Non-pigmented ciliary epithelial cell (primary cell): Measurements from ENCODE around the gene RNASE11.
"Not testable (repeated sequence)": the region's sequence is repeated elsewhere in the genome, so short reads cannot be mapped to it uniquely, and the experiment has no call there.

Experiments
- DNase-seq: peaks from one replicate; pipeline ENCODE4 v3.0.0-alpha.2; 2010; ENCODE audit warnings: low read depth

The RNASE11 gene

DNA sequence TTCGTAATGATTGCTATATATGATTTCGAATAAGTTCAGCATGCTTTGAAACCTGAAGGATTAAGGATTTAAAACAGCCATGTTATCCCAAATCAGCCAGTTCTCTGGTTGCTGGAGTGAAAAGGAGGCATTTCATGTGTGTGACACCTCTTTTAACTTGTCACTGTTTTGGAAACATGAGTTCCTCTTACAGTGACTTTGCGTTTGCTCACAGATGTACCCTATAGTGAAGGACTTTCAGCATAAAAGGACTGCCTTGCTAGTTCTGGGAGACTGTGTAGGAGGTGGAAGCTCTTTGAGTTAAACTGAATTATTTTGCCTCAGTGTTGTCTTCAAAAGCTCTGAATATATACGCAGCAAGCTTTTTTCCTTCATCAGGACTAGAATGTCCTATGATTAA, 7.6 kb downstream of the RNASE11 start:
- DNase-seq = no peak

DNA sequence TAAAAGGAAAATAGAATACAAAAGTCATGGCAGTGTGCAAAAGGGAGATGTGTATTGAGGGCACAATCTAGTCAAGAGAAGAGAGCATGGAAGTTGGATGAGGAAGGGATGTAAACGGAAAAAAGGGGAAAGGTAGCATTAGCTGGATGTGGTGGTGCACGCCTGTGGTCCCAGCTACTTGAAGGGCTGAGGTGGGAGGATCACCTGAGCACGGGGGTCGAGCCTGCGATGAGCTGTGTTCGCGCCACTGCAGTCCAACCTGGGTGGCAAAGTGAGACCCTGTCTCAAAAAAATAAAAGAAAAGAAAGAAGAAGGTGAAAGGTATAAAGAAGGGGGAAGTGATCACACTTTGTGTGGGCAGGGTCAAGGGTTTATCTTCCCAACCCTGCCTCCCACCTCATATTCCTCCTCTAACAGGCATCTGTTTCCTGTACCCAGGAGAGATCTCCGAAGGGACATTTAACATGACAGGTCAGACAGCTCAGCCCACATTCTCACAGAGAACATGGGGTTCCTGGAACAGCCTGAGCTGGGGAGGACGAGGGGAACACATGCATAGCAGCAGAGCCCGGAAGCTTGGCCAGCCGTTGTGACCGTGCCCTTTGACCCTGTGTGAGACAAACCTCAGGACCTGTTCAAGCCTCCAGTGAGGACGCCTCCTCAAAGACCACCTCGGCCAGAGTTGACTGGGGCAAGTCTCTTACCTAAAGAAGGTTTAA, 8.9 kb downstream of the RNASE11 start:
- DNase-seq = no peak

DNA sequence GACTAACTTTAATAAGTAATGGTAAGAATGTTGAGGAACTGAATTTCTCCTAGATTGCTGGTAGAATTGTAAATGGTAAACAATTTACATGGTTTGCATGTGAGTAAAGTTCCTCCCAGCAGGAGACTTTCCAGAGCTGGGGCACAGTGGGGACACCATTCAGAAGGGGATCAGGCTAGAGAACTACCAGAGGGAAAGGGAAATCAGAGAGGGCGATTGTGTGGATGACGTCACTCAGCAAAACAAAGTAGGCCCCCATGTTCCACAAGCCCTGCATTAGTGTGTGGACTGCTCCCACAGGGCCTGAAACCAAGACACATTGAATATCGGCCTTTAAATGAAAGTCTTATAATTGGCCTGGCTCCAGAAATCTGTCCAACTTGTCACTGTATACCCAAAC, 9.5 kb downstream of the RNASE11 start:
- no peak for DNase-seq

DNA sequence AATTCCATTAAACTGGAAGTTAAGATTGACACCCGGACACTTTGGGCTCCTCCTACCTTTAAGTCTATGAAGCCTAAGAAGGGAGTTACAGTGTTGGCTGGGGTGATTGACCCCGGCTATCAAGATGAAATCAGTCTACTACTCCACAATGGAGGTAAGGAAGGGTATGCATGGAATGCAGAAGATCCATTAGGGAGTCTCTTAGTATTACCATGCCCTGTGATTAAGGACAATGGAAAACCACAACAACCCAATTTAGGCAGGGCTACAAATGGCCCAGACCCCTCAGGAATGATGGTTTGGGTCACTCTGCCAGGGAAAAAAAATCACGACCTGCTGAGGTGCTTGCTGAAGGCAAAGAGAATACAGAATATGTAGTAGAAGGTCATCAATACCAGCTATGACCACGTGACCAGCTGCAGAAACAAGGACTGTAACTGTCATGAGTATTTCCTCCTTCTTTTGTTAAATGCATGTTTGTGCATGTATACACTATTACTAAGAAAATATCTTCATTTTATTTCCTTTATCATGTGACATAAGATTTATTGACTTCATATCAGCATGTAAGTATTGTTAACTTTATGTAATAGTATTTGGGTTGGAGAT, 15.3 kb downstream of the RNASE11 start:
- not testable (repeated sequence) for DNase-seq

DNA sequence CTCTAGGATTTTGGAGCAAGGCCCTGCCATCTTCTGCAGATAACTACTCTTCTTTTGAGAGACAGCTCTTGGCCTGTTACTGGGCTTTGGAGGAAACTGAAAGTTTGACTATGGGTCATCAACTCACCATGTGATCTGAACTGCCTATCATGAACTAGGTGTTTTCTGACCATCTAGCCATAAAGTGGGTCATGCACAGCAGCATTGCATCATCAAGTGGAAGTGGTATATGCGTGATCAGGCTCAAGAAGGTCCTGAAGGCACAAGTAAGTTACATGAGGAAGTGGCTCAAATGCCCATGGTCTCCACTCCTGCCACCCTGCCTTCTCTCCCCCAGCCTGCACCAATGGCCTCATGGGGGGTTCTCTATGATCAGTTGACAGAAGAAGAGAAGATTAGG, 17.1 kb downstream of the RNASE11 start:
- not testable (repeated sequence) for DNase-seq

DNA sequence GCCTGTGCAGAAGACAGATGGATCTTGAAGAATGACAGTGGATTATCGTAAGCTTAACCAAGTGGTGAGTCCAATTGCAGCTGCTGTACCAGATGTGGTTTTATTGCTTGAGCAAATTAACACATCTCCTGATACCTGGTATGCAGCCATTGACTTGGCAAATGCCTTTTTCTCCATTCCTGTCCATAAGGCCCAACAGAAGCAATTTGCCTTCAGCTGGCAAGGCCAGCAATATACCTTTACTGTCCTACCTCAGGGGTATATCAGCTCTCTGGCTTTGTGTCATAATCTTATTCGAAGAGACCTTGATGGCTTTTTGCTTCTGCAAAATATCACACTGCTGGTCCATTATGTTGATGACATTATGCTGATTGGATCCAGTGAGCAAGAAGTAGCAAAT, 17.9 kb downstream of the RNASE11 start:
- not testable (repeated sequence) for DNase-seq

DNA sequence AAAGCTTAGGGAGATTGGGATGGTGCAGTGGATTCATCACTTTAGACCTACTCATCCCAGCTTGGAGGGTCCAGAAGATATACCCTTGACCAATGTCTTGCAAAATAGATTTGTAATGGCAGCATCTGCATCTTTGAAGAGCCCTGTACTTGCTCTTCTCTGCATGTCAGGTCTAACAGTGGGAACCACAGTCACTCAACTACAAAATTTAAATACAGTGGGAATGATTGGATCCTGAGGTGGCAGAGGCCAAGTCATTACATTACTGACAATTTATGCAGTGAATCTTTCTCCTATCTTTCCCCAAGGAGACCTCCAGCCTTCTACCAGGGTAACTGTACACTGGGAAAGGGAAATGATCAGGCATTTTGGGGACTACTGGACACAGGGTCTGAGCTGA, 18.7 kb downstream of the RNASE11 start:
- DNase-seq = no peak

DNA sequence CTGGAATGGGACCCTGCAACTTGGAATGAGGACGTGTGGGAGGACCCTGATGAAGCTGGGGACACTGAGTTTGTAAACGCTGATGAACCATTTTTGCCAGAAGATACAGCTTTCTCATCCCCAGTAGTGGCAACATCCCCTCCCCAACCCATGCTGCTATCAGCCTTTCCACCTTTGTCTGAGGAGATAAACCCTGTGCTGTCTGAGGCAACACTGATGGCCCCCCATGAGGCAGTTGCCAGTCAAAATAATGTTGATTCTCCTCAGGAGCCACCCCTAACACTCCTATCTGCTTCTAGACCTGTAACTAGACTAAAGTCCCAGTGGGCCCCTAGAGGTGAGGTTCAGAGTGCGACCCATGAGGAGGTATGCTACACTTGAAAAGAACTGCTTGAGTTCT, 19.4 kb downstream of the RNASE11 start:
- no peak for DNase-seq

DNA sequence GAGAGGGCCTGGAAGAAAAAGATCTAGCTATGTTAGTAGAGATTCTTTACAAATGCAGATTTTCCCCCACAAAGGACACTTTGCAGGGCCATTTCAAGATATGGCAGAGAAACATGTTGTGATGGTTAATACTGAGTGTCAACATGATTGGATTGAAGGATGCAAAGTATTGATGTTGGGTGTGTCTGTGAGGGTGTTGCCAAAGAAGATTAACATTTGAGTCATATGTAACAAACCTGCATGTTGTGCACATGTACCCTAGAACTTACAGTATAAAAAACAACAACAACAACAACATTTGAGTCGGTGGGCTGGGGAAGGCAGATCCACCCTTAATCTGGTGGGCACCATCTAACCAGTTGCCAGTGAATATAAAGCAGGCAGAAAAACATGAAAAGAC, 20.6 kb downstream of the RNASE11 start:
- DNase-seq = not testable (repeated sequence)

DNA sequence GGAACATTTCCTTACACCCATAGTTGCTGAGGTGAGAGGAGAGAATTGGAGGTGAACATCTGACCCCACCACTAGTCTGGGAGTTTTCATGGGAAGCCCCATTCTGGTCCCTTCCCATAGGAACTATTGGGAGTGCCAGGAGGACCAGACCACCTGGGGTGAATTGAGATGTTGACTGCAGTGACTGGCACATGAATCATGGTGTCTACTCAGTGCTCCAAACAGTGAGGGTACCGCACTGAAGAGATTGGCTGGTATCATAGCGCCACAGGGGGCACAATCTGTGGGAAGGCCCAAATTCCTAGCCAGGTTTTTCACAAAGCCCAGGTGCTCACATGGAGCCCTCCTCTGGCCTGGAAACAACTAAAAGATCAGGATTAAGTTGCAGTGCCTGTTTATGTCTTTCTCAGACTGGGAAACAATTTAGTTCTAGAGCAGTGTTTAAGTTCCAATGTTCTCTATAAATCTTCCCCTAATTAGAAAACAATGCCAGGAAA, 23.3 kb downstream of the RNASE11 start:
- no peak for DNase-seq

DNA sequence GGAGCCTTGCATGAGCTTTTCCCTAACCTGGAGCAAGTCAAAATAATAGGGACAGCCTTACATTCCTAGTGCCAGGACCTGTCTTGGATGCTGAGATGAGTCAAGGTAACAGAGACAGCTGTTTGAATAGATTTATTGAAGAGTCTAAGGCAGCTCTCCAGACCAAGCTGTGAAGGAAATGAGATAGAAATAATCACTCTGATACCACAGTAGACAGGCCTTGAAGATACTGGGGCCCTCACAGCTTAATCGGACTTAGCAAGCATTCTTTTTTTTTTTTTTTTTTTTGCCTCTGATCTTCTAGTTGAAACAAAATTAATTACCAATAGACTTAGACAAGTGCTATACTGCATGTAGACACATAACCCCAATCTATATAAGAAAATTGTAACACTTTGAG, 23.8 kb downstream of the RNASE11 start:
- no peak for DNase-seq

DNA sequence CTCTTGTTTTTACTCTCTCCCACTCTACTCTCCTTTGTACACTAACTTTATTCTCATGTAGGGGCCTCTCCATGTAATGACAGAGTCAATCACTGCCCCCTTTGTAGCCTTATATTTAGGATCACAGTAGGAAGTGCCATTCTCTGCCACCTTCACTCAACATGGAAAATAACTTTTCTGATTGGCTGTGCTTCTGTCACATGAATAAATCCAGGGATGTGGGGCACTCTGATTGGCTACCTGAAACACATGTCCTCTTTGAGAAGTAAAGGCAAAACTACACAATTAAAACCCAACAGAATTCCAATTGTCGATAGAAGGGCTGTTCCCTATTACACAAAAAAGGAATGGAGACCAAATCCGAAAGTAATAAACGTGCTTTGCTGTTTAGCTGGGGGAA, 26.8 kb downstream of the RNASE11 start, which contains the start of gene RNASE9:
Gene RNASE9 (minus strand): TSS at position 87 of the 400 bp plus-strand sequence.
- DNase-seq = no peak

DNA sequence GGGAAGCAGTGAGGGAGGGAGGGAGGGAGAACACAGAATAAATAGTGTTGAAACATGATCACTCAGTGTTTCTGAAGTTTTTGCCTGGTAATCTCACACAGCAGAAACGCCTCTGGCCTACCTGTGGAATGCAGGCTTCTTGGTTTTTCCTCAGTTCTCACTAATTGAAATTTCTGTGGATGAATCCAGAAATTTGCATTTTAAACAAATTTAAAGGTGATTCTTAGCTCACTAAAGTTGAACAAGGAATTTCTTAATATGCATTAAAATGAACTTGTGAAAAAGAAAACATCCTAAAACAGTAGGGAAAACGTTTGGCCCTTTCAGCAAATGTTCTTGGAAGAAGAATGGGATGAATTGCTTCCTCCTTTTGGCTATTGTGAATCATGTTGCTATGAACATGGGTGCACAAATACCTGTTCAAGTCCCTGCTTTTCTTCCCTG, 28.3 kb downstream of the RNASE11 start:
- no peak for DNase-seq

DNA sequence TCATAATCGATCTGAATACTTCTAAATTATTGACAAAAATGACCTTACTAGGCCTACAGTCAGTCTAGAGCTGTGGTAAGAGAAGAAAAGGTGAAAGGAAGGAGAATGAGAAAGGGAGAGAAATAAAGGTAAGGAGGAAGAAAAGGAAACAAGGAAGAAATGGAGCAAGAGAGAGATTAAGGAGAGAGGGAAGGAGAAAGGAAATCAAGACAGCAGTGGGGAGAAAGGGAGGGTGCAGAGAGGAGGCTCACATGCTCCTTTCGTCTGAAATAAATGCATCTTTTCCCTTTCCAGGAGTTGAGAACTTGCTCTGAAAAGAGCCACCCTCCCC, 30.6 kb downstream of the RNASE11 start:
- no peak for DNase-seq

DNA sequence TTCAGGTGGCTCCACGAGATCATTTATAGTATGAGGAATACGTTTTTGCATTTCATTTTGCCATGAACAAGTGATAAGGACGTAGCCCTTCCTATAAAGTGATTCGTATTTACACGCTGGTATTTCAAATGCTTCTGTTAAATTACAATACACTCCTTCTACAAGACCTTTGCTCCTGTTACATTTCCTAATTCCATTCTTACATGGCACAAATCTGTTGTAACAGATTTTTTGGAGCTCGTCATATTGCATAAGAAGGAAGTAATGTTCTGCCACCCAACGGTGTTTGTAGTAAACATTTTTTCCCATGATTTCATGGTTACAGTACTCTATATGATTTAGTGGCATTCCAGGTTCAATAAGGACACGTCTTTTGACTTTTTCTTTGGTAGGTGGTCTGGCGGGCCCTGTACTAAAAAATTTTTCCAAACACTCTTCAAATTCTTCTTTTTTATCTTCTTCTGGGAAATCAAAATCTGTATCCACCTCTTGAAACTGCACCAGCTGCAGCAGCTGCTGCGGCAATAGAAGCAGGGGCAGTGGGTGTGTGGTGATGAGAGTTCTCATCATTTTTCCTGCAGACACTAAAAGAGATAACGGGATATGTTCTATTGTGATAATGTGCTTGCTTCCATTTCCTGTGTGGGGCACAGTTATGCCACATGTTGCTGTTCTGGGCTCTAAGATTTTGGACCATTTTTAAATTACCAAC, 31.1 kb downstream of the RNASE11 start:
- DNase-seq = no peak

DNA sequence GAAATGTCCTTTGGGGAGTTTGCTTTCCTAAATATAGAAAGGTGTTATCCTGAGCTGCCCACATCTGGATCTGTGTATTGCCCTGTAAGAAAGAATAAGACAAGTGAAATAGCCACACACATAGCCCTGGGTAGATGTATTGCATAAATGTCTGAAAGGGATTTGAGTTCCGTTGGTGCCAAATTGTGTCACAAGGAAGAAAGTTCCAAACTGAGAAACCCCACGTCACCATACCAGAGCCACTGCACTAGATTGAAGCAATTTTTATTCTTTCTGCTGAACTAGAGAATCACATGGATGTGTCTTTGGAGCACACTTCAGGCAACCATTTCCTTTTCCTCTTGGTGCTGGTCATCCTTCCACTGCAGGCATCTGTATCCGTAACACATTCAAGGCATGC, 32.0 kb downstream of the RNASE11 start:
- DNase-seq = no peak

DNA sequence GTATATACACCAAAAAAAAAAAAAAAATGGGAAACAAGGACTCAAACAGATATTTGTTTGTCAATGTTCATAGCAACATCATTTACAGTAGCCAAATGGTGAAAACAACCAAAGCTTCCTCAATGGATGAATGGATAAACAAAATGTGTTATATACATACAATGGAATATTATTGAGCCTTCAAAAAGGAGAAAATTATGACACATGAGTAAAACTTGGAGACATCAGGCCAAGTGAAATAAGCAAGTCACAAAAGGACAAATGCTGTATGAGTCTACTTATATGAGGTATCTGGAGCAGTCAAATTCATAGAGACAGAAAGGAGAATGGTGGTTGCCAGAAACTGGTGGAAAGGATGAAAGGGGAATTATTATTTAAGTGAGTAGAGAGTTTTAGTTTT, 34.8 kb downstream of the RNASE11 start:
- DNase-seq = no peak

DNA sequence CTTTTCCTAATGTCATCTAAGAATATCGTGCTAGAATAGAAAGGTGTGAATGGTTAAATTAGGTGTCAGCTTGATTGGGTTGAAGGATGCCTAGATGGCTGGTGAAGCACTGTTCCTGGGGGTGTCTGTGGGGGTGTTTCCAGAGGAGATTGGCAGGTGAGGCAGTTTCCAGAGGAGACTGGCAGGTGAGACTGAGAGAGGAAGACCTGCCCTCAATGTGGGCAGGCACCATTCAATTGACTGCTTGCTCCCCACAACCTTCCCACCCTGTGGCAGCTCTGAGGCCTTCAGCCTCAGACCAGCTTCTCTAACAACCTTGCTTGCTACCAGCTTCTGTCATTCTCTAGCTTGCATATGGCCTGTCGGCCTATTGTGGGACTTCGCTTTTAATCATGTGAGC, 36.2 kb downstream of the RNASE11 start:
- no peak for DNase-seq

DNA sequence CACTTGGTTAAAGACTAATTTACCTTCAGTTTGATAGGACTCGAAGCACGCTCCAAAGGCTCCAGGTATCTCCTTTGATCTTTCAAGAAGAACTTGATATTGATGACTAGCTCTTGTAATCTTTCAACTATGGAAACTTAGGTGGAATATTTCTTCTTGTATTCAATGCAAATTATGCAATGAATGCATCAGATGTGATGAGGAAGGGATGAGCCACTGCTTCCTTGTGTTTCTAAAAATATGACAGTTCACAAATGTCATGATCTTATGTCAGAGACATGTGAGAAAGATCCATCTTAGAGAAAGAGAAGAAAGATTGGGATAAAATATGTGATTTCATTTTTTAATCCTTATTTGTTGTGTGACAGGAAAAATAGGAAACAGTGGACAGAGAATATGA, 36.9 kb downstream of the RNASE11 start:
- no peak for DNase-seq

DNA sequence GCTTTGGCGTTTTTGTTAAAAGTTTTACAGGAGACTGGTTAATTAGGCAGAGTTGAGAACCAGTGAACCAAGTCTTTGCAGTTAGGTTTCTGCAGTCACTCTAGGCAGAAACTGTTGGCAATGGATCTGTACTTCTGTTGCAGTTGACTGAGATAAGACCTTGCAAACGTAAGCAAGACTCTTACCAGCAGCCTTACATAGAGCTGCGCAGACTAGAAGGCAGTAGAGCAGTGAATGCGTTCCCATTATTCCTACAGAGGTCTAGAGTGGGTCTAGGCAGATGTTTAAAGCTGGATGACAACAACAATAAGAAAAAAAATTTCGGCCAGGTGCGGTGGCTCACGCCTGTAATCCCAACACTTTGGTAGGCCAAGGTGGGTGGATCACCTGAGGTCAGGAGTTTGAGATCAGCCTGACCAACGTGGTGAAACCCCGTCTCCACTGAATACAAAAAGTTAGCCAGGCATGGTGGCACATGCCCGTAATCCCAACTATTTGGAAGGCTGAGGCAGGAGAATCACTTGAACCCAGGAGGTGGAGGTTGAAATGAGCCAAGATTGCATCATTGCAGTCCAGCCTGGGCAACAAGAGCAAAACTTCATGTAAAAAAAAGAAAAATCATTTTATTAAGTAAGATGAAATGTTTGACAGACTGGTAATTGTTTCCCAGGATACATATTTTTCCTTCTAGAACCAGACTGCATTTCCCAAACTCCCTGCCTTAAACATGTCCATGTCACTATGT, 39.2 kb downstream of the RNASE11 start:
- DNase-seq = no peak

DNA sequence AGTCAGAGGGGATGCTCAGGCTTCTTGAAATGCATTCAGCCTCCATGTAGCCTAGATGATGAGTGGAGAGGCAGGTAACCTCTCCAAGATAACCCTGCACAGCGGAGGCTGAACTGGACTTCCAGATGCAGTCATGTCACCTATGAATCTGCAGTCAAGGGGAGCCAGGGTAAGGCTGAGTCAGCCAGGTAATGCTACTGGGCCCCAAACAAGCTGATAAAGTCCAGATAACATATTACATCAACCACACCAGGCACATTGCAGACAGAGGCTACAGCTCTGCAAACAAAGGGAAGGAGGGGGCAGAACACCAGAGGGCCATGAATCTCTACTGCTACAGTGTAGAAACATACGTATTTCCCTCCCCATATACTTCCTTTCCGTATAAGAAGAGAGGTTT, 40.9 kb downstream of the RNASE11 start:
- DNase-seq = no peak

DNA sequence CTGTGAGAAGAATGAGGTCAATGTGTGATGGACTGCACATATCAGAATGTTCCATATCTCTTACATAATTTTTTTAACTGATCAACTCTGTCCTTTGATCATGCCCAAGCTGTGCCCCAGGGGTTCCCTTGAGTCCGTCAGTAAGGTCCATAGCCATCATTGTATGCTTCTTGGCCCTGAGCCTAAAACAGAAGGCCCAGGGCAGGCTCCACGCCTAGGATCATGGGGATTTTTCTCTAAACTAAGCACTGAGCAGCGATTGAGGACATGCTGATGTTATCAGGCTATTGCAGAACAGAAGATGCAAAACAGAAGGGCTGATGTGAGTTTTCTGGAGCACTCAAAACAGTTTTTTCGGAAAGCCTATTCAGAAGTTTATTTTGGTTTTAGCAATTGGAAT, 47.9 kb downstream of the RNASE11 start:
- no peak for DNase-seq
